PC-3 (cell line): ENCODE data around the gene RER1. TPM values are rescaled to one million over a fixed set of nuclear protein-coding genes. Genes with fewer than 3 reads are reported as not detected.

Experiments used
- ATAC-seq: fragments of 200-7000 bp; cut with Tn5 transposase; 2 replicates; pipeline ENCODE4 v1.9.1; 2020; ENCODE audit warnings: mild to moderate bottlenecking, moderate library complexity
- BruUV-seq: library from RNA; stranded (reverse); fragments of 400-500 nt; replicated peaks from 2 replicates; lab custom pipeline; 2021; lab: Mats Ljungman, UMichigan
- CTCF ChIA-PET: fragments of 300-600 bp; sonication (Branson Sonifier 250); formaldehyde crosslinking; loops from one replicate; lab custom pipeline; 2022; ENCODE audit warnings: antibody characterized with exemption; lab: Charles Lee
- POLR2A ChIA-PET: fragments of 300-600 bp; sonication (Branson Sonifier 250); formaldehyde crosslinking; loops from one replicate; lab custom pipeline; 2022; ENCODE audit warnings: antibody characterized with exemption; ENCODE audit not compliant: unreplicated experiment; lab: Charles Lee
- DNase-seq: peaks from one replicate; pipeline ENCODE4 v3.0.0-alpha.2; 2015
- H2AFZ ChIP-seq: fragments of 300-600 bp; sonication (generic); 2 replicates; pipeline ENCODE4 v1.6.0; 2016; ENCODE audit warnings: antibody characterized with exemption, low read length
- H3F3A ChIP-seq: fragments of 300-600 bp; sonication (generic); one replicate; pipeline ENCODE4 v1.6.0; 2017; ENCODE audit warnings: antibody characterized with exemption, low read length, control low read depth, mild to moderate bottlenecking; ENCODE audit not compliant: unreplicated experiment
- H3K27ac ChIP-seq: fragments of 300-600 bp; sonication (generic); 2 replicates; pipeline ENCODE4 v1.5.1; 2016; ENCODE audit warnings: mild to moderate bottlenecking, low read length
- H3K27me3 ChIP-seq: fragments of 300-600 bp; sonication (generic); 2 replicates; pipeline ENCODE4 v1.6.1; 2016; ENCODE audit warnings: low read length, mixed read lengths
- H3K36me3 ChIP-seq: fragments of 300-600 bp; sonication (generic); 2 replicates; pipeline ENCODE4 v1.6.1; 2016; ENCODE audit warnings: low read depth, mixed run types, low read length, mixed read lengths
- H3K4me1 ChIP-seq: fragments of 300-600 bp; sonication (generic); 2 replicates; pipeline ENCODE4 v1.5.1; 2016; ENCODE audit warnings: low read length; ENCODE audit not compliant: insufficient read depth
- H3K4me2 ChIP-seq: fragments of 300-600 bp; sonication (generic); 2 replicates; pipeline ENCODE4 v1.6.0; 2016; ENCODE audit warnings: low read length
- H3K4me3 ChIP-seq: fragments of 300-600 bp; sonication (generic); 2 replicates; pipeline ENCODE4 v1.5.1; 2016; ENCODE audit warnings: mild to moderate bottlenecking, low read length, mixed read lengths
- H3K79me2 ChIP-seq: fragments of 300-600 bp; sonication (generic); 2 replicates; pipeline ENCODE4 v1.6.1; 2017; ENCODE audit warnings: low read length, mixed read lengths
- H3K9ac ChIP-seq: fragments of 300-600 bp; sonication (generic); 2 replicates; pipeline ENCODE4 v1.6.0; 2016; ENCODE audit warnings: mild to moderate bottlenecking, low read length
- H3K9me2 ChIP-seq: fragments of 300-600 bp; sonication (generic); replicated peaks from 2 replicates; pipeline ENCODE4 v1.6.1; 2016; ENCODE audit warnings: mixed run types, low read length, mixed read lengths
- H3K9me3 ChIP-seq: fragments of 300-600 bp; sonication (generic); 2 replicates; pipeline ENCODE4 v1.6.1; 2016; ENCODE audit warnings: low read length, mixed read lengths
- H4K20me1 ChIP-seq: fragments of 300-600 bp; sonication (generic); 2 replicates; pipeline ENCODE4 v1.6.1; 2016; ENCODE audit warnings: low read length, mixed read lengths
- EZH2 ChIP-seq: fragments of 300-600 bp; sonication (generic); IDR thresholded peaks from one replicate; pipeline ENCODE4 v1.6.1; 2017; ENCODE audit warnings: antibody characterized with exemption, mild to moderate bottlenecking, low read length; ENCODE audit not compliant: unreplicated experiment
- EZH2phosphoT487 ChIP-seq: fragments of 300-600 bp; sonication (generic); IDR thresholded peaks from 2 replicates; pipeline ENCODE4 v1.6.1; 2018; ENCODE audit warnings: mild to moderate bottlenecking, antibody characterized with exemption, low read length, borderline replicate concordance
- intact Hi-C: fragments of 100-400 bp; cut with micrococcal nuclease; formaldehyde crosslinking; loops from 2 replicates; pipeline ENCODE4 v1.9.0; 2023
- total RNA-seq: library from RNA; depleted of rRNA; stranded (reverse); fragments of >200 nt; gene quantifications from 2 replicates; pipeline ENCODE4 v1.2.3, GENCODE V29; 2014
- TF ChIP-seq, protein P1 (sequence below): fragments of 300-600 bp; sonication (generic); conservative IDR thresholded peaks from 2 replicates; pipeline ENCODE4 v1.5.1; 2017; ENCODE audit warnings: antibody characterized with exemption, low read depth, mild to moderate bottlenecking, low read length

The RER1 gene
- total RNA-seq, 1 experiment from 2014 or later = 160 TPM

DNA sequence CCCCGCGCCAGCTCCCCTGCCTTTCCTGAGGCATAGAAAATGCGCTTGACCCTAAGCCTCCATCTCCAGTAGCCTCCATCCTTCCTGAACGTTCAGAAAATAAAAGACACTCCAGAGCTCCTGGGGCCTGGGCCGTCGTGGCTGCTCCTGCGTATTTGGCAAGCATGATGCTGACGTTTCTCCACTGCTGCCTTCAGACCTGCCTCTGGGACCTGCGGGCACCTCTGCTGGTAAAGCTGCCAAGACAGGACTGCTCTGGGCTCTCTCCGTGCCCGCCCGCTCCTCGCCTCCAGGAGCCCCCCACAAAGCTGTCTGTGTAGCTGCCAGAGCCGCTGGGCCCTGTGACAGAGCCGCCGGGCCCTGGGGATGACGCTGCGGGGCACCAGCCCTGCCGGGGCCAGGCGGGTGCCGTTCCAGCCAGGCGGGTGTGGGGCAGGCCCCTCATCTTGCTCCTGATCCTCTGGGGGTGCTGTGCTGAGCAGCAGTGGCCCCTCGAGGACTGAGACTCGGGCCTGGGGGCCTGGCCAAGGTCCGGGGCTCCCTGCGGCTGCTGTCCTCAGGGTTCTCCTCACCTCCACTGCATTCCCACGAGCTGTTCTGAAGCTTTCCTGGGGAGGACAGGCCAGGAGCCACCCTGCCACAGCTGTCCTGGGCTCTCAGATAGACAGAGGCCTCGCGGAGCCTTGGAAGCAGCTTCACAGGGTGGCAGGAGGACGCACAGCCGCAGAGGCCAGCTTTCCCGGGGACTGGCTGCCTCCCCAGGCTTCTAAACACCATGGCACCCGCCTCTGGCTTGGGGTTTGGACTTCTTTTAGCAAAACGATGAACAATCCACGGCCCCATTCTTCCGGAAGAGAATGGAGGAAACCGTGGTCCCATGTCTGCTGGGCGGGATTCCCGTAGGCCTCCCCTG lies 48.4 kb upstream of the RER1 start:
- Histone ChIP-seq H3K4me3 (no peak overlapping the region), H3K9me3 (no peaks in the 10 kb centered on the region), H3K9me2 (no peaks in the 10 kb centered on the region), H3K27me3 (no peaks in the 10 kb centered on the region), H3K4me1 (no peaks in the 10 kb centered on the region), H3K79me2 (no peaks in the 10 kb centered on the region), H2AFZ (no peak overlapping the region), H3K36me3 (no peaks in the 10 kb centered on the region), H3F3A (no peaks in the 10 kb centered on the region), H4K20me1 (no peaks in the 10 kb centered on the region), H3K4me2 (no peak overlapping the region), H3K27ac (no peak overlapping the region), H3K9ac (no peak overlapping the region)
- no peak for TF ChIP-seq EZH2phosphoT487
- TF ChIP-seq, protein P1, sequence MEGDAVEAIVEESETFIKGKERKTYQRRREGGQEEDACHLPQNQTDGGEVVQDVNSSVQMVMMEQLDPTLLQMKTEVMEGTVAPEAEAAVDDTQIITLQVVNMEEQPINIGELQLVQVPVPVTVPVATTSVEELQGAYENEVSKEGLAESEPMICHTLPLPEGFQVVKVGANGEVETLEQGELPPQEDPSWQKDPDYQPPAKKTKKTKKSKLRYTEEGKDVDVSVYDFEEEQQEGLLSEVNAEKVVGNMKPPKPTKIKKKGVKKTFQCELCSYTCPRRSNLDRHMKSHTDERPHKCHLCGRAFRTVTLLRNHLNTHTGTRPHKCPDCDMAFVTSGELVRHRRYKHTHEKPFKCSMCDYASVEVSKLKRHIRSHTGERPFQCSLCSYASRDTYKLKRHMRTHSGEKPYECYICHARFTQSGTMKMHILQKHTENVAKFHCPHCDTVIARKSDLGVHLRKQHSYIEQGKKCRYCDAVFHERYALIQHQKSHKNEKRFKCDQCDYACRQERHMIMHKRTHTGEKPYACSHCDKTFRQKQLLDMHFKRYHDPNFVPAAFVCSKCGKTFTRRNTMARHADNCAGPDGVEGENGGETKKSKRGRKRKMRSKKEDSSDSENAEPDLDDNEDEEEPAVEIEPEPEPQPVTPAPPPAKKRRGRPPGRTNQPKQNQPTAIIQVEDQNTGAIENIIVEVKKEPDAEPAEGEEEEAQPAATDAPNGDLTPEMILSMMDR = no peak
- TF ChIP-seq EZH2 = no peak
- DNase-seq (no peak), ATAC-seq (no peak)
- CTCF ChIA-PET = no interaction called here
- POLR2A ChIA-PET = no interaction called here
- intact Hi-C loops = no loop called here
- BruUV-seq = no TSS peak

DNA sequence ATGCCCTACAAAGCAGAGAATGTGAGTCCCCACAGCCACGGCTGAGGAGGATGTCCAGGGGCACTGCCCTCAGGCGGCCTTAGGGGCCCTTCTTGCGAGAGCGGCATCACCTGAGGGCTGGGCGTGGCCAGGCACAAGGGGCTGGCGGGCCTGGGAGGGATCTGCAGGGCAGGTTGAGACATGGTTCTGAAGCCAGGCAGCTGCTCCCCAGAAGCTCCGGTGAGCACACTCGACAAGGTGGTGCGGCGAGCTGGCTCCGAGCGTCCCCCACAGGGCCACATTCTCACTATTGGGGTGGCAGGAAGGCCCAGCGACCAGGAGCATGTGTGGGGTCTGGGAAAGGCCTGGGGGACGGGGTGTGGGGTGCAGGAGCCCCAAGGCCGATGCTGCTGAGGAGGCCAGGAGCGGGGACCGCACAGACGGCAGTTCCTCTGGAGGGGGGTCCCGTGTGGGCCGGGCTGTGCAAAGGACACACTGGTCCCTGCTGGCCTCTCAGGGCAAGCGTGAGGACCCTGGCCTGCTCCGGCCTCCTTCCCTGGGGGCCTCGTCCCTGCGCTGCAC lies 47.4 kb upstream of the RER1 start:
- Histone ChIP-seq H3K4me1 (no peaks in the 10 kb centered on the region), H3F3A (no peaks in the 10 kb centered on the region), H2AFZ (no peak overlapping the region), H4K20me1 (no peaks in the 10 kb centered on the region), H3K4me2 (no peak overlapping the region), H3K79me2 (no peaks in the 10 kb centered on the region), H3K36me3 (no peaks in the 10 kb centered on the region), H3K9ac (no peak overlapping the region), H3K9me2 (no peaks in the 10 kb centered on the region), H3K27ac (no peak overlapping the region), H3K4me3 (no peak overlapping the region), H3K9me3 (no peaks in the 10 kb centered on the region), H3K27me3 (no peaks in the 10 kb centered on the region)
- DNase-seq = no peak
- ChIA-PET CTCF (no interaction called here), POLR2A (no interaction called here)
- intact Hi-C loops = no loop called here
- no peak for ATAC-seq
- TF ChIP-seq, protein P1 = no peak
- TF ChIP-seq EZH2 = no peak
- TF ChIP-seq EZH2phosphoT487 = no peak
- BruUV-seq = no TSS peak

DNA sequence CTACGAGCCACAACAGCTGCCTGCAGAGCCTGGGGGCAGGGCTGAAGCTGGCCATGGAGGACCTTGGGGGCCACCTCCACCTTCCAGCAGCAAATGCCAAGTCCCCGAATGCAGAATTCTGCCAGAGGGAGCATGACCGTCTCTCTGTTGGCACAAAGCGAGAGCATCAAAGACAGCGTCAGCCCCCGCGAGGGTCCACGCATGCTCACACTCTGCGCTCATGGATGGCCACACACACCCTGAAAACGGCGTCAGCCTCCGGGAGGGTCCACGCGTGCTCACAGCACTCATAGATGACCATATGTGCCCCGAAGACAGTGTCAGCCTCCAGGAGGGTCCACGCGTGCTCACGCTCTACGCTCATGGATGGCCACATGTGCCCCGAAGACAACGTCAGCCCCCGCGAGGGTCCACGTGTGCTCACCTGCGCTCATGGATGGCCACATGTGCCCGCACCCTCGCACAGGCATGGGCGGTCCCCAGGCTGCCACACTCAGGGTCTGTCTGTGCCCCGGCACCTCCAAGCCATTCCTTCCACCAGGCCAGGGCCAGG lies 46.8 kb upstream of the RER1 start:
- ChIA-PET CTCF (no interaction called here), POLR2A (no interaction called here)
- H3K9ac ChIP-seq = no peak overlapping the region
- TF ChIP-seq EZH2phosphoT487 (no peak), EZH2 (no peak)
- TF ChIP-seq, protein P1 = no peak
- H3K4me3 ChIP-seq = no peak overlapping the region
- H3K27me3 ChIP-seq = no peaks in the 10 kb centered on the region
- intact Hi-C loops = no loop called here
- DNase-seq = no peak
- H3K4me2 ChIP-seq = no peak overlapping the region
- H3K36me3 ChIP-seq = no peaks in the 10 kb centered on the region
- no peaks in the 10 kb centered on the region for H4K20me1 ChIP-seq
- H3K27ac ChIP-seq = no peak overlapping the region
- no peaks in the 10 kb centered on the region for H3F3A ChIP-seq
- BruUV-seq = no TSS peak
- H2AFZ ChIP-seq = no peak overlapping the region
- H3K9me2 ChIP-seq = no peaks in the 10 kb centered on the region
- no peaks in the 10 kb centered on the region for H3K9me3 ChIP-seq
- no peaks in the 10 kb centered on the region for H3K79me2 ChIP-seq
- ATAC-seq = no peak
- H3K4me1 ChIP-seq = no peaks in the 10 kb centered on the region
